GM12874 (cell line): ENCODE results near the gene XXYLT1.

Experiments
- CTCF ChIP-seq: IDR thresholded peaks from 2 replicates; pipeline ENCODE4 v1.5.1; 2011; ENCODE audit warnings: low read depth, mild to moderate bottlenecking, control low read depth, low read length, moderate library complexity; ENCODE audit not compliant: insufficient read depth

The XXYLT1 gene

GRCh38 chr3:195160257-195160898 lies 110.6 kb downstream of the XXYLT1 start:
- no peak for TF ChIP-seq CTCF

- no peak for TF ChIP-seq CTCF
Observed at GRCh38 chr3:195159814-195160165, 111.2 kb downstream of the XXYLT1 start.

- no peak for TF ChIP-seq CTCF
Observed at GRCh38 chr3:195159117-195159813, 111.7 kb downstream of the XXYLT1 start.

GRCh38 chr3:195156286-195156890 lies 114.6 kb downstream of the XXYLT1 start:
- no peak for TF ChIP-seq CTCF

- TF ChIP-seq CTCF: no peak
Observed at GRCh38 chr3:195155570-195156241, 115.3 kb downstream of the XXYLT1 start.

- no peak for TF ChIP-seq CTCF
Observed at GRCh38 chr3:195154793-195155535, 116.0 kb downstream of the XXYLT1 start.
